ENCODE data around the gene DNAJA3.

- TF ChIP-seq CTCF (conservative IDR thresholded peaks at IDR 0.05) (no peak), EZH2 (IDR thresholded peaks at IDR 0.05; ENCODE audit: low read depth) (no peak)
Measured at GRCh38 chr16:4425378-4426020, at the start of gene DNAJA3.
